Measurements from ENCODE around the gene EPHB1. TPM values are rescaled to one million over a fixed set of nuclear protein-coding genes. Genes with fewer than 3 reads are reported as not detected.

Gene EPHB1
- polyA plus RNA-seq, 1 donor from 2014 or later: 18.7 TPM

DNA sequence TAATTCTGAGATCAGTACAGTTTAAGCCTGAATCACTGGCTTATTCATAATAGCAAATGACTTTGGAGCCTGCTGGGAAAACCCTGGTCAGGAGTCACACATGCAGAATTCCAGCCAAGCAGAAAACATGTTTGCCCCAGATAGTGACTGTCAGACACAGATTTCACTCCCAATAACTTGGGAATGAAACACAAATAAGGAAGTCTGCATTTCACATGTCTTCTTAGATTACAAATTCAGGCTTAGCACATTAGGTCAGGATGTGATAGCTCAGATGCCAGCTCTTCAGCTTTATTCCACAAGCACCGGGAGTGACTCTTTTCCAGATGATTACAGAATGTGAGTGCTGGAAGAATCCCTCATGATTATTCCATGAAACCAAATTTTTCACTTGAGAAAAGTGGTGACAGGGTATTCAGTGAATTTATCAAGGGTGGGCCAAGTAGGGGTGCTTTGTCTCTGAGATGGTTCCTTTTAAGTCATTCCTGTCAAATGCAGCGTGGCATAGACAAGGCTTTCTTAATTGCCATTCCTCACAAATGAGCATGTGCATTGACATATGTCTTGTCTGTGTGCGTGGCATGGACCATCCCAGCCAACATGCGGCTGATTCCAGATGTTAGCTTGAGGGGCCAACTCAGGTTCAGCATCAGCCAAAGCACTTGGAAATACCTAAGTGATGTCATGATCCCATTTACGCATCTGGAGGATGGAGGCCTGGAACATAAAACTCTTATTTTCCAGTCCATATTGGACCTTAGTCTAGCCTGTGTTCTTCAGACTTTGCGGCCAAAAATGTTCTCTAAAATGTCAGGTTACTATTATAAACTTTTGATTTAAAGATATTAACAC, 191.0 kb downstream of the EPHB1 start:
- Histone ChIP-seq H2AFZ (ENCODE audit: low read depth, low read length) (no peak overlapping the region), H3K9me3 (ENCODE audit: low read length) (no peaks in the 10 kb centered on the region), H3K36me3 (ENCODE audit: insufficient read depth, low read length) (no peaks in the 10 kb centered on the region), H3K79me2 (replicated peaks; ENCODE audit: insufficient read depth, low read length) (no peaks in the 10 kb centered on the region), H3K4me2 (ENCODE audit: low read length) (no peak overlapping the region), H3F3A (ENCODE audit: insufficient read depth, low read length, poor library complexity, severe bottlenecking) (no peaks in the 10 kb centered on the region), H3K9me2 (ENCODE audit: insufficient read depth, low read length) (no peaks in the 10 kb centered on the region), H4K20me1 (ENCODE audit: insufficient read depth) (no peaks in the 10 kb centered on the region), H3K4me3 (ENCODE audit: low read length) (no peak overlapping the region), H3K9ac (ENCODE audit: low read length) (no peak overlapping the region), H3K27ac (ENCODE audit: low read length) (peak overlapping the region; percentile 1), H3K27me3 (ENCODE audit: insufficient read depth, low read depth, low read length) (no peaks in the 10 kb centered on the region)
- TF ChIP-seq MXI1 (conservative IDR thresholded peaks at IDR 0.05; ENCODE audit: poor library complexity, severe bottlenecking): no peak
- TF ChIP-seq, protein P1, sequence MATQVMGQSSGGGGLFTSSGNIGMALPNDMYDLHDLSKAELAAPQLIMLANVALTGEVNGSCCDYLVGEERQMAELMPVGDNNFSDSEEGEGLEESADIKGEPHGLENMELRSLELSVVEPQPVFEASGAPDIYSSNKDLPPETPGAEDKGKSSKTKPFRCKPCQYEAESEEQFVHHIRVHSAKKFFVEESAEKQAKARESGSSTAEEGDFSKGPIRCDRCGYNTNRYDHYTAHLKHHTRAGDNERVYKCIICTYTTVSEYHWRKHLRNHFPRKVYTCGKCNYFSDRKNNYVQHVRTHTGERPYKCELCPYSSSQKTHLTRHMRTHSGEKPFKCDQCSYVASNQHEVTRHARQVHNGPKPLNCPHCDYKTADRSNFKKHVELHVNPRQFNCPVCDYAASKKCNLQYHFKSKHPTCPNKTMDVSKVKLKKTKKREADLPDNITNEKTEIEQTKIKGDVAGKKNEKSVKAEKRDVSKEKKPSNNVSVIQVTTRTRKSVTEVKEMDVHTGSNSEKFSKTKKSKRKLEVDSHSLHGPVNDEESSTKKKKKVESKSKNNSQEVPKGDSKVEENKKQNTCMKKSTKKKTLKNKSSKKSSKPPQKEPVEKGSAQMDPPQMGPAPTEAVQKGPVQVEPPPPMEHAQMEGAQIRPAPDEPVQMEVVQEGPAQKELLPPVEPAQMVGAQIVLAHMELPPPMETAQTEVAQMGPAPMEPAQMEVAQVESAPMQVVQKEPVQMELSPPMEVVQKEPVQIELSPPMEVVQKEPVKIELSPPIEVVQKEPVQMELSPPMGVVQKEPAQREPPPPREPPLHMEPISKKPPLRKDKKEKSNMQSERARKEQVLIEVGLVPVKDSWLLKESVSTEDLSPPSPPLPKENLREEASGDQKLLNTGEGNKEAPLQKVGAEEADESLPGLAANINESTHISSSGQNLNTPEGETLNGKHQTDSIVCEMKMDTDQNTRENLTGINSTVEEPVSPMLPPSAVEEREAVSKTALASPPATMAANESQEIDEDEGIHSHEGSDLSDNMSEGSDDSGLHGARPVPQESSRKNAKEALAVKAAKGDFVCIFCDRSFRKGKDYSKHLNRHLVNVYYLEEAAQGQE (IDR thresholded peaks at IDR 0.05; ENCODE audit: borderline replicate concordance): peak; percentile 34

DNA sequence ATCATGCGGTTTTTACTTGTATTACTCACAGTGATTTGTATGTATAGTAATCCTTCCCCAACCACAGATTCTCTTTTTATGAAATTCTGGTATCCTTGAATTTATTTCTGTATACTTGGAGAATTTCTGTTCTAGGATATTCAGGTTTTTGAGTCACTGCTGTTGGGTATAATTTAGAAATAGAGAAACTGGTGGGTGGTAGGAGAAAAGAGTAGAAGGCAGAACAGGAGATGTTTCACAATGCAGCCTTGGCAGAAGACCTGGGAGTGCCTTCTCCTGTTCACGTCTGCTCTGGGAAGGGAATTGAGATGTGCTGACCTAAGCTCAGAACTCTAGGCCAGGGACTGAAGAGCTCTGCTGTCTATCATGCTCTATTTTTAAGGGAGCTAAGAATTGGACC, 193.6 kb downstream of the EPHB1 start:
- TF ChIP-seq EP300 (conservative IDR thresholded peaks at IDR 0.05; ENCODE audit: poor library complexity, severe bottlenecking) (no peak), TAF1 (IDR thresholded peaks at IDR 0.05; ENCODE audit: low read depth) (no peak), RAD21 (conservative IDR thresholded peaks at IDR 0.05) (no peak), MXI1 (conservative IDR thresholded peaks at IDR 0.05; ENCODE audit: poor library complexity, severe bottlenecking) (no peak), SMC3 (conservative IDR thresholded peaks at IDR 0.05; ENCODE audit: poor library complexity) (no peak), POLR2AphosphoS5 (IDR thresholded peaks at IDR 0.05) (no peak), EZH2 (IDR thresholded peaks at IDR 0.05; ENCODE audit: borderline replicate concordance, insufficient read depth, low read length, poor library complexity, severe bottlenecking) (no peak)
- TF ChIP-seq, protein P2, sequence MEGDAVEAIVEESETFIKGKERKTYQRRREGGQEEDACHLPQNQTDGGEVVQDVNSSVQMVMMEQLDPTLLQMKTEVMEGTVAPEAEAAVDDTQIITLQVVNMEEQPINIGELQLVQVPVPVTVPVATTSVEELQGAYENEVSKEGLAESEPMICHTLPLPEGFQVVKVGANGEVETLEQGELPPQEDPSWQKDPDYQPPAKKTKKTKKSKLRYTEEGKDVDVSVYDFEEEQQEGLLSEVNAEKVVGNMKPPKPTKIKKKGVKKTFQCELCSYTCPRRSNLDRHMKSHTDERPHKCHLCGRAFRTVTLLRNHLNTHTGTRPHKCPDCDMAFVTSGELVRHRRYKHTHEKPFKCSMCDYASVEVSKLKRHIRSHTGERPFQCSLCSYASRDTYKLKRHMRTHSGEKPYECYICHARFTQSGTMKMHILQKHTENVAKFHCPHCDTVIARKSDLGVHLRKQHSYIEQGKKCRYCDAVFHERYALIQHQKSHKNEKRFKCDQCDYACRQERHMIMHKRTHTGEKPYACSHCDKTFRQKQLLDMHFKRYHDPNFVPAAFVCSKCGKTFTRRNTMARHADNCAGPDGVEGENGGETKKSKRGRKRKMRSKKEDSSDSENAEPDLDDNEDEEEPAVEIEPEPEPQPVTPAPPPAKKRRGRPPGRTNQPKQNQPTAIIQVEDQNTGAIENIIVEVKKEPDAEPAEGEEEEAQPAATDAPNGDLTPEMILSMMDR (IDR thresholded peaks at IDR 0.05; ENCODE audit: poor library complexity, severe bottlenecking): no peak
- TF ChIP-seq, protein P1 (IDR thresholded peaks at IDR 0.05; ENCODE audit: borderline replicate concordance): no peak
- no peak overlapping the region for H2AFZ ChIP-seq (ENCODE audit: low read depth, low read length)
- H3K27me3 ChIP-seq (ENCODE audit: insufficient read depth, low read depth, low read length): no peaks in the 10 kb centered on the region
- H3K4me3 ChIP-seq (ENCODE audit: low read length): no peak overlapping the region
- H3K9ac ChIP-seq (ENCODE audit: low read length): no peak overlapping the region
- no peak overlapping the region for H3K4me2 ChIP-seq (ENCODE audit: low read length)
- no peak overlapping the region for H3K27ac ChIP-seq (ENCODE audit: low read length)
- no peaks in the 10 kb centered on the region for H4K20me1 ChIP-seq (ENCODE audit: insufficient read depth)
- H3K9me3 ChIP-seq (ENCODE audit: low read length): no peaks in the 10 kb centered on the region
- no peaks in the 10 kb centered on the region for H3K9me2 ChIP-seq (ENCODE audit: insufficient read depth, low read length)
- no peaks in the 10 kb centered on the region for H3K79me2 ChIP-seq (replicated peaks; ENCODE audit: insufficient read depth, low read length)
- no peaks in the 10 kb centered on the region for H3K36me3 ChIP-seq (ENCODE audit: insufficient read depth, low read length)
- no peaks in the 10 kb centered on the region for H3F3A ChIP-seq (ENCODE audit: insufficient read depth, low read length, poor library complexity, severe bottlenecking)
